HG02970 (cell line): ENCODE data around the gene UBTD1.
"Not testable (repeated sequence)": the region's sequence is repeated elsewhere in the genome, so short reads cannot be mapped to it uniquely, and the experiment has no call there.

ENCODE experiments used
- ATAC-seq: cut with Tn5 transposase; IDR thresholded peaks from one replicate; pipeline ENCODE4 v1.9.1; 2021; ENCODE audit warnings: mild to moderate bottlenecking, moderate library complexity, moderate number of reproducible peaks; ENCODE audit not compliant: unreplicated experiment, low FRiP score

UBTD1 gene

DNA sequence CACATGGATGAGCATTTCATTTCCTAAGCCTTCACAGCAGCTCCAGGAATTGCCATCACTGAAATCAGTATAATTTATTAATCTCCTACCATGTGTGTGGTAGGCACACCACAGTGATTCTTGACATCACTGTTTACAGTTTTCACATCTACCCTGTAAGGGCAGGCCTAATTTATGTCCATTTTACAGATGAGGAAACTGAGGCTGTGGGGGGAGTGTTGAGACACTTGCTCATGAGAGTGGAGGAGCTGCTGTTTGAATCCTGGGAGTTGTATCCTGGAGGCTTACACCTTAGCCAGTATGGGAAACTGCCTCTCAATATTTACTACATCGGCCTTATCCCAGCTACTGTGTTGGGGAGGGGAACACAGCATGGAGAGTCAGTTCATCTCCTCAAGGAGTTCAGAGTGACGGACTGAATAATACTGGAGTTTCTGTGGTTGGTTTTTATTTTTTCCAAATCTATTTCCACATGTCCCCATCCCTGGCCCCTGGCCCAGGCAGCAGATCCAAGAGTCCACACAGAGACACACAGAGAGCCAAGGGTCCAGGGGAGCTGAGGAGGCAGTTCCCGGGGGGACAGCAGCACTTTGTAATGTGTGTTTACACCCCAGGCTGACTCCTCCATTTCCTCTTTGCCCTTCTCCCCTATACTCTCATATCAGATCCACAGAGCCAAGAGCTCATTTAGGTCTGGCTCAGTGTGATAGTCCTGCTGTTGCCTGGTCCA is 13.2 kb downstream of the UBTD1 start:
- no peak for ATAC-seq

DNA sequence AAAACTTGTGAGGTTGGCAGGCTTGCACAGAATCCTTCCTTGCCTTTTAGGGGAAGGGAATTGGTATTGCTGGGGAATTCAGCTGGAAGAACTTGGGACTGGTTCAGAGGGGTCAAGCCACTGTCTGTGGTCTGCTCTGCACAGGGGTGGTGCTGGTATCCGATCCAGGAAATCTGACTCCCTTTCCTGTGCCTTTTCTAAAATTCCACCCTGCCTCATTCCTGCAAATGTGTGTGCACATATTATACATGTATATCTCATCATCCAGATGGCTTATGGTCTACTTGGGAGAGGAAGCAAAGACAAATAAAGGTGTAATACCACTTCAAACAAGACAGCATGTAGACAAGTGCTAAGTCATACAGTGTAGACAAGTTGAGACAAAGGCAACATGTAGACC is 14.3 kb downstream of the UBTD1 start:
- no peak for ATAC-seq

DNA sequence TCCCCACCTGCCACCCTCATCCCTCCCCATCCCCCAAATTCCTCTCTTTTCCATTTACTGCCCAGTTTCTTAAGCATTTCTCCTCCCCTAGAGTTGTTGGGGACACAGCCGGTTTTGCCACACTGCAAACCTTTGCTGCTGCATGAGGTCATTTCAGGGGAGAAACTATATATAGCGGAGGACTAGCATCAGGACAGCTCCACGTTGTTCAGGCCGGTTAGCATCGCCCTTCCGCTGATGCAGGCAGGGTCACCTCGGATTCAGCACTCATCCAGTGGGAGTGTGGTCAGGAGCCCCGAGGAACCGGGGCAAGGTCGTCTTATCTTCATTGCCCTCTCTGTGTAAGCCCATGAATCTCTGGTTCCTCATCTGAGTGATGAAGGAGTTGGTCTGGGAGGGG is 15.6 kb downstream of the UBTD1 start:
- ATAC-seq: no peak

DNA sequence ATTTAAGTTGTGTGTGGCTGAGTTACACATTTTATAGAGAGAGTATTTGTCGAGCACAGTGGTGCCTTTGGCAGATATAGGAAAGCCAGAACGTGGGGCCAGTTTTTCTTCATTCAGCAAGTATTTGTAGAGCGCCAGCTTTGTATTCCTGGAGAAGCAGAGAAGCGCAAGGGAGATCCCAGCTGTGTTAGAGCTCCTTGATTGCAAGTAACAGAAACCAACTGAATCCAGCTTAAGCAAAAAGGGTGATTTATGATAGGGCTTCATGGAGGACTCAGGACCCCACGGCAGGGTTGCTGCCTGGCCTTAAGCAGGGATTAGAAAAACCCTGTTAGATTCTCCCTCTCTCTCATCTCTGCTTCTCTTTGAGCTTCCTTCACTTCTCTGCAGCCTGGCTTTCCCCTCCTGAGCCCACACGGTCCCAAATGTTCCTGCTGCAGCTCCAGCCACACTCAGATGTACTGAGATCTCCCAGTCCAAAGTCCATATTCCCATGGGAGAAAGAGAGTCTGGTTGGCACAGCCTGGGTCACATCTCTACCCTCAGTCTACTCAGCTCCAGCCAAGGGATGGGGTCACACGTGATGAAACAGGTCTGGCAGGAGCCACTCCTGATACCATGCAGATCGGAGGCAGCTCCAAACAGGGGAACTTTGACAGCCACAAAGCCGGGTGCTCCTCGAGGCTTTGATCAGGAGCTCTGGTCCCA is 16.7 kb downstream of the UBTD1 start:
- no peak for ATAC-seq

DNA sequence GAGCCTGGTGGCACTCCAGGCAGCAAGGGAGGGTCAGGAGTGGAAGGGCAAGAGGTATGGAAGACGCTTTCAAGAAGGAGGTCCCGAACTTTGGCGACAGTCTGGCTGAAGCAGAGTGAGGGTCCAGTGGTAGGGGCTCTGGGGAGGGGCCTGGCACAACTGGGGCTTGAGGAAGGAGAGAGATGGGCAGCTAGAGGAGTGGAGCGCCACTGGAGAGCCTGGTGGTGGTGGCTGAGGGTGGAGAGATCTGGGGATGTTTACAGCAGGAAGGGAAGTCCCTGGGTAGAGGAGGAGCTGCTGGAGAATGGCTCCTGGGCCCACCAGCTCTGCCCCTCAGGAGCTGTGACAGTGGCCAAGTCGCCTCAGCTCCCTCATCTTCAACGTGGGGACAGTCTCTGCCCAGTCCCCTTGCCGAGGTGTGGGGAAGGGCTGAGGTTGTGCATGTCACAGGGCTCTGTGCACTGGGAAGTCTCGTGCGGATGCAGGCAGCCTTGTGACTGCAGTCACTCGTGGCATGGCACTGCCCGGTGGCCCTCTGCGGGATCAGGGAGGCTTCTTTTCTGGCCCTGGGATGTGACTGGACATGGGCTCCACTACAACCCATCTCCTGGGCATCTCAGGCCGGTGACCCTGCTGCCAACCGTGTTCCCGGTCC is 18.5 kb downstream of the UBTD1 start:
- ATAC-seq: no peak

DNA sequence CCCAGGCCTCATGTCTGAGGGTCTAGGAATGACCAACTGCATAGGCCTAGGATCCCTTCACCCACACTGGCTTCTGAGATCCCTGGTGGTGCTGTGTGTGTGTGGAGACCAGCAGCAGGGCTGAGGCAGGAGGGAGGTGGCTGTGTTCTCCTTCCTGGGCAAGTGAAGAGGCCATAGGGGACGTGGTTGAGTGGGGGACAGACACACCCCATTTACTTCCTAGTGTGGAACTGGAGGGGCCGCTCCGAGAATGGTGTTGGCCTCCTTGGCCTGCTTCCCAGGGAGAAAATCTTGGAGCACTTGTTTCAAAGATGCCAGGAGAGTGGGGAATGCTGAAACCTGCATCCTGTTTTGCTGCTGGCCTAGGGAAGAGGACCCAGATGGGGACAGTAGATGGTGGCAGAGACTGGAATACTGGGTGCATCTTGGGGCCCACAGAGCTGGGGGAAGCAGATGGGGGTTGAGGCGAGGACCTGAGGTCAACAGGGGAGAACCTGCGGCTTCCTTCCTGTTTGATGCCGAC is 19.1 kb downstream of the UBTD1 start:
- ATAC-seq: no peak

DNA sequence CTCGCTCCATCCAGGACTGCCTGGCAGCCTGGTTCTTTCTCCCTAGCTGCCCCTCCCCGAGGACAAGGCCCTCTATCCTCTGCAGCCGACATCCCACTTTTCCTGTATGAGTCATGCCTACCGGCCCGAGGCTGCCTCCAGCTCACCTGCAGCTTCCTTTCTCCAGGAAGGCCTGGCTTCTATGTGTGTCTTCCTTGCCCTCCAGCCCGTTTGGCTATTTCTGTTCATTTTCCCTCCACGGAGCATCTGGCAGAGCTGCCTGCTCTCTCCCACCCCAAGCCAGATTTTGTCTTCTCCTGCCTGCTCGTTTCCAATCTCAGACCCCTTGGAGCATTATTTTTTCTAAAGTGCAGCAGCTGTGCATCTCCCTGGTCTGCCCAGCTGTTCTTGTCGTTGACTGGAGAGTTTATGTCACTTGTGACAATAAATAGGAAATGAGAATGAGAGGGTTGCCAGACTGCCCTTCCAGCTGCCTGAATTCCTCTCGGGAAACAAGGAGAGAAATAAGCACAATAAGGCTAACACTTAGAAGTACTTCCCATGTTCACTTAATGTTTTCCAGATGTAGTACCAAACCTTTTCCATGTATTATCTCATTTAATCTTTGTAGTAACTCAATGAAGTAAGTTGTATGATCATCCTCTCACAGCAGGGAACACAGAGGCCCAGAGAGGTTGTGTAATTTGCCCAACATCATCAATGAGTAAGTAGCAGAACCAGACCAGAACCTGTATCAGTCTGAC is 19.7 kb downstream of the UBTD1 start:
- no peak for ATAC-seq

DNA sequence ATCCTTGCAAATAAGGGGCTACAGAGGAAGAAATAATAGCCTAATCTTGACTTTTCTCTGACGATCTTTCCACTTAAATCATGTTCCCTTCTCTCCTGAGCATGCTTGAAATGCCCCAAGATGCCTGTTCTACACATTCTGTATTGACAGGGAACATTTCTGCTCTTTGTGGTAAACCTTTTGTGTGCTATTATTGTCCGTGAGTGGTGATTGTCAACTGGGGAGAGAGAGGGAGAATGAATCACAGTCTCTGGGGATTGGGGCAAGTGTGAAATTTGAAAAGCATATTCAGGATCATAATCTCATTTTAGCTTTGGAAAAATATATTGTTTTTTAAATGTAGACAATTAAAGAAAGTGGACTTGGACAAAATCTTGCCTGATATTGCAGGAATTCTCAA is 20.6 kb downstream of the UBTD1 start:
- ATAC-seq: no peak

DNA sequence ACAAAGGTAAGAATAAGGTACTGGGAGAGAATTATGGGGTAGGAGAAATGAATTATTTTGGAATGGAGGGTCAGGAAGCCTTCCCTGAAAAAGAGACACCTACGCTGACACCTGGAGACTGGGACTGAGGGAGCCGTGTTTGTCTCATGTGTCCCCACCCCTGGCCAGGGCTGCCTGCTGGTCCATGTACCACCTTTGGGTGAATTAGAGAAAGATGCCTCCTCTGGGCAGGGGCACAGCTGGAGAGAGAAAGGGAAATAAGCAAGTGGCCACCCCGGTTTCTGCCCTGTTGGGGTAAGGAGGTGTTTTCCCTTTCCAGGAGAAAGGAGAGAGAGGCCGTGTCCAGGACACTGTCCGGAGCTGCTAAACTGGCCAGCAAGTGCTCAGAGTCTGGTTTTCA is 21.8 kb downstream of the UBTD1 start:
- ATAC-seq: no peak

DNA sequence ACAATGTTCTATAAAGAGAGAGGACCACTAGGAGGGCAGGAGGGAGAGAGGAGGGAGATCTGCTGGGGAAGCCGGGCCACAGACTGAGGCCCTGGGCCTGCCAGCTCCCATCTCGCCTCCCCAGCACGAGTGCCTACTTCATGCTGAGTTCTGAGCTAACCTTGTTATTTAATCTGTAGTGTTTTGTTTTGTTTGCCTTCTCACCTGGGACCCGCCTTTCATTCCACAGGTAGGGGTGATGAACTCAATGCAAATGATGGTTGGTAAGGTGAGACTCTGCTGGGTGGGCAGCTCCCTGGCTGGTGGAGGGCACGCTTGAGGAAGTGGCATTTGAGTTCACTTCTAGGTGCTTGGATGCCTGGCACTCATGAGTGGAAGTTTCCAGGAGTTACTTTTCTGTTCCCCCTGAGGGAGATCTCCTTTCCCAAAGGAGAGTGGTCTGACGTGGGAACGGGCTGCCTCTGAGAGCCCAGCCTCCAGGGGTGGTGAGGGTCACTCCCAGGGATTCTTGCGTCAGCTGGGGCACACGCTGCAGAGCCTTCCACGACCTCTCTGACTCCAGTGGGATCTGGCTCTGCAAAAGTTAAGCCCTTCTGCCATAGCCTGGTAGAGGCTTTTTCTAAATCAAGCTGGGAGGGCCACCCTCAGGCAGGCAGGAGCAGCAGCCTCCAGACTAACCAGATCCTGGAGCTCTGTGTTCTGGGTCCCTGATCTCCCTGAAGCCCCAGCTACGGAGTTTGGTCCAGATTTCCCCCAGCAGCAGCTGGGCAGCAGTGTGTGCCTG is 22.4 kb downstream of the UBTD1 start:
- no peak for ATAC-seq

DNA sequence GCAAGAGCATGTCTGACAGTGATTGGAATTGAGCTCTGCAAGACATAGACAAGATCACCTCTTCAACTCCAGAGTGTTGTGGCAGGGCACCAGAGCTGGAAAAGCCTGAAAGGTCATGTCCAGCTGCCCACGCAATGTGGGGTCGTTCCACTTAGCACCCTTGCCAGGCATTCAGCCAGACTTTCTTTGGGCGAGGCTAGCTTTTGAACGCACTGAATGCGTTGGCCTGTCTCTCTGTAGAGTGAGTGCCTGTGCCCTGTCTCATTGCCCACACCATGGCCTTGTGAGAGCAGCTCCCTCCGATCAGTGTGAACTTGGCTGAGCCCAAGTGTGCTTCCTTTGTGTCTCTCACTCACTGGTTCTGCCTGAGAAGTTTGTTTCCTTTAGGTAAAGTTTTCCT is 23.3 kb downstream of the UBTD1 start:
- ATAC-seq: no peak

DNA sequence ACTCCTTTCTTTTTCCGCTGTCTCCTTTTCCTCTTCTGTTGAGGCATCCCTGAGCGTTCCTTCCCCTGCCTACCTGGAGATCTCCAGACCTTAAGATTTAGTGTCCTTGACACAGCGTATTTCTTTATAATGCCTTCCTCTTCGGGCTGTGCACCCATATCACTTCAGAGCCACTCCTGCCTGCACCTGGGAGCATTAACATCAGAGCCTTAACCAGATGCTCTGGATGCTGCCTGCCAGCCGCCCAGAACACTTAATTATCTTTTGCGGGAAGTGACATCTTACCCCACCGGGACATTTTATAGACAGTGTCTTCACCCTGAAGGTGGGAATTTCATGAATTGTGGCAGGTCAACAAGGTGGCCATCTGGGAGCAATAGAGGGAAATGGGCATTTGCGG is 24.2 kb downstream of the UBTD1 start:
- no peak for ATAC-seq

DNA sequence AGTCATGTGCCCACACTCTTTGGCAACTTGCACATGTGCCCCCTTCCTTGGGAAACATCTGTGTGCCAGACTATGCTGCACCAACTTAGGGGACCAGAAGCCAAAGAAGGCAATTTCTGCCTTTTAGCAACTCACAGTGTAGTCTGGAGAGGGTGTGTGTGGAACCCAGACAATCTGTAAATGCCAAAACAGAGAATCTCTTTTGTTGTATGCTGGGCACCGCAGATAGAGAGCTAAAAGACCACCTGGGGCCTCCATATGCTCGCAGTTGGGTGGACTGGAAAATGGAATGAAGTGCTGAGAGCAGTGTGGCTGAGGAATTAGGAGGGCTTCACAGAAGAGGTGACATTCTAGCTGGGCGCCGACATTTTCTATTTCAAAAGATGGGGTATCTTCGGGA is 26.4 kb downstream of the UBTD1 start:
- no peak for ATAC-seq

DNA sequence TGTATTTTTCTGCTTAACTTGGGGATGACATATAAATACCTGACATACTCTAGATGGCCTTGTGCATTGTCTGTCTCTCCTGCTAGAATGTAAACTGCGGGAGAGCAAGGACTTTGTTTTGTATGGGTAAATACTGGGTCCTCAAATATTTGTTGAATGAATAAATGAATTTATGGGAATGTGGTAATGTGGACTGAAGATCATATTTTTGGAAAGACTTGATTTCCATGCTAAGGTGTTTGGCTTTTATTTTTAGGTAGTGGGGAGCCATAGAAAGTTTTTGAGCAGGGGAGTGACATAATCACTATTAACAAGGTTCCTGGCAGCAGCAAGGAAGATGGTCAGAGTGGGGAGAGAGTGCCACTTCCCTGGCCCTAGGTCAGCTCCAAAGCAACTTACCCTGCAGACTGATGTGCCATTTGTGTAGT is 27.0 kb downstream of the UBTD1 start:
- no peak for ATAC-seq

DNA sequence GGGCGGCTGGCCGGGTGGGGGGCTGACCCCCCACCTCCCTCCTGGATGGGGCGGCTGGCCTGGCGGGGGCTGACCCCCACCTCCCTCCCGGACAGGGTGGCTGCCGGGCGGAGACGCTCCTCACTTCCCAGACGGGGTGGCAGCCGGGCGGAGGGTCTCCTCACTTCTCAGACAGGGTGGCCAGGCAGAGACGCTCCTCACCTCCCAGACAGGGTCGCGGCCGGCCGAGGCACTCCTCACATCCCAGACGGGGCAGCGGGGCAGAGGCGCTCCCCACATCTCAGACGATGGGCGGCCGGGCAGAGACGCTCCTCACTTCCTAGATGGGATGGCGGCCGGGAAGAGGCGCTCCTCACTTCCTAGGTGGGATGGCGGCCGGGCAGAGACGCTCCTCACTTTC is 30.2 kb downstream of the UBTD1 start:
- not testable (repeated sequence) for ATAC-seq

DNA sequence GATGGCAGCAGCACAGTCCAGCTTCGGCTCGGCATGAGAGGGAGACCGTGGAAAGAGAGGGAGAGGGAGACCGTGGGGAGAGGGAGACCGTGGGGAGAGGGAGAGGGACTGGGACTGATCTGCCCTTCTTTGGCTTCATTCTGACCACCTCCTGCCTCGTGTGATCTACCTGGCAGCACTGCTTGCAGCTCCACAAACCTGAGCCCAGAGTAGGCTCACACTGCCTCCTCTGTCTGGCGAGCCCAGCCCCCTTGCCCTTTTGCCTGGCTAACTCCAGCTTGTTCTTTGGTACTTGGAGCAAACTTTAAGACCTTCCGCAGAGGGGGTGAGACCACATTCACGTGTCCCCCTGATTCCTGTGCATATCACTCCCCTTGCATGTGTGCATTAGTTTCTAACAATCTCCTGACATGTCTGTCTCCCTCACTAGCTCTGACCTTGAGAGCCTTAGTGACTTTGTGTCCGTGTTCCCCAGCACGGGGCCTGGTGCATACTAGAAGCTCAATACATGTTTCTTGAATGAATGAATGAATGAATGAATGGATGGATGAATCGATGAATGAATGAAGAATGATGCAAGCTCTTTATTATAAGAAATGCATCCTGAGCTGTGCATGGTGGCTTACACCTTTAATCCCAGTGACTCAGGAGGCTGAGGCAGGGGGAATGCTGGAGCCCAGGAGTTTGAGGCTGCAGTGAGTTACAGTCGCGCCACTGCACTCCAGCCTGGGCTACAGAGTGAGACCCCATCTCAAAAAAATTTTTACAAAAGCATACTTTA is 31.2 kb downstream of the UBTD1 start:
- no peak for ATAC-seq

DNA sequence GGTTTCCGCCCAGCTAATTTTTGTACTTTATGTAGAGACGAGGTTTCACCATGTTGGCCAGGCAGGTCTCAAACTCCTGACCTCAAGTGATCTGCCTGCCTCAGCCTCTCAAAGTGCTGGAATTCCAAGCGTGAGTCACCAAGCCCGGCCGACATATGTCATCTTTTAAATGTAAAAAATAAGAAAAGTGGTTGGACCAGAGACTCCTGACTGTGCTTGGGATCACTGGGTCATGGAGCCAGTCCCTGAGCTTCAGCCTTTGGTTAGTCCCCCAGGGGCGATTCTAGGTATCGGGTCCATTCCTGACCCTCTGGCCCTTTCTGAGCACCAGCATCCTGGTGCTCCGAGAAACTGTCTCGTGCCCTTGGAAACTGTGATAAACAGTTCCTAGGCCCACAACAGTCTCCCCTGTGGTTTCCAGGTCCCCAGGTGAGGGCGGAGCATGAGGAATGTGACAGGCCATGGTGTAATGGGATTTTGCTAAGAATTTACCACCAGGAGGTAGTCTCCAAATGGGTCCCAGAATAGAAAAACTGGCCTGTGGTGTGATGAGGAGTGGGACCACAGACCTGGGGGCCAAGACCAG is 32.8 kb downstream of the UBTD1 start:
- ATAC-seq: no peak

DNA sequence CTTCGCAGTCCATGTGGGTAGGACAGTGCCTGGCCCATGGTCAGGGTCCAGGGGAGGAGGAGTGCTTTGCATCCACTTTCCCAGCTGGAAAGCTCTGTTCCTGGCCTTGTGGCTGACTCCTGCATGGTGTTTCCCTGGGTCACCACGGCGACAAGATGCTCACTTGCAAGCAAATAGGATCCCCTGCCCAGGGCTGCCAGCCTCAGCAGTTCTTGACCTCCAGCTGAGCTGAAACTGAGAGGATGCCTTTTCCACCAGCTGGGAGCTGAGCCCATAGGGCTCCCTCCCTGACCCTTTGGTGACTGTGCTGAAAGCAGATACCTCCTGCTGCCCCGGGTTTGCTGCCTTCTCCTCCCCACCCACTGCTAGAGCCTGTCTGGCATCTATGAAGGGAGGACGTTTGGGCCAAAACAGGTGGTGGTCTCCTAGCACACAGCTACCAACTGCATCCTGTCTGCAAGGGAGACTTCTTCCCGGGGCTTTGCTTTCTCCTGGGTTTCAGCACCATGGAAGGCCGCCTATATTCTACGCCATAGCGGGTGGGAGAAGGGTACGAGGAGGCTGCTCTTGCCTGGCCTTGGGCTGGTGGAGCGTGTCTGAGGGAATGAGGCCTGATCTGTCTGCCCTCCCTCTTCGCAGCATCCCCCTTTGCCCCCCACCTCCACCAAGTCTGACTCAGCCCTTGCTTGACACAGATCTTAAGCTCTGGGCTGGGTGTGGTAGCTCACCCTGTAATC is 34.4 kb downstream of the UBTD1 start:
- ATAC-seq: no peak
